HG02840 (cell line): ENCODE results near the gene CDH13.

Source experiments
- ATAC-seq: cut with Tn5 transposase; IDR thresholded peaks from one replicate; pipeline ENCODE4 v1.9.1; 2021; ENCODE audit warnings: mild to moderate bottlenecking, moderate library complexity, moderate number of reproducible peaks; ENCODE audit not compliant: unreplicated experiment, low FRiP score

The CDH13 gene

GRCh38 chr16:82626791-82627261 is at the start of gene CDH13:
CDH13 (plus strand) TSS chr16:82626969.
- no peak for ATAC-seq

GRCh38 chr16:82580298-82580890 is 46.4 kb upstream of the CDH13 start:
- no peak for ATAC-seq

GRCh38 chr16:82582975-82583374 is 43.8 kb upstream of the CDH13 start:
- ATAC-seq, result no peak

- ATAC-seq, result no peak
Measured at GRCh38 chr16:82583422-82583821, 43.3 kb upstream of the CDH13 start.

GRCh38 chr16:82584553-82585152 is 42.1 kb upstream of the CDH13 start:
- no peak for ATAC-seq

GRCh38 chr16:82585675-82586074 is 41.1 kb upstream of the CDH13 start:
- no peak for ATAC-seq

GRCh38 chr16:82586130-82586529 is 40.6 kb upstream of the CDH13 start:
- no peak for ATAC-seq

GRCh38 chr16:82587289-82587688 is 39.5 kb upstream of the CDH13 start:
- no peak for ATAC-seq

- no peak for ATAC-seq
Measured at GRCh38 chr16:82589407-82589806, 37.4 kb upstream of the CDH13 start.

- ATAC-seq, result no peak
Measured at GRCh38 chr16:82594114-82594513, 32.7 kb upstream of the CDH13 start.

GRCh38 chr16:82598771-82599170 is 28.0 kb upstream of the CDH13 start:
- ATAC-seq, result no peak

GRCh38 chr16:82601989-82602640 is 24.7 kb upstream of the CDH13 start:
- no peak for ATAC-seq

GRCh38 chr16:82603784-82604411 is 22.9 kb upstream of the CDH13 start:
- no peak for ATAC-seq

GRCh38 chr16:82605076-82605475 is 21.7 kb upstream of the CDH13 start:
- ATAC-seq, result no peak

GRCh38 chr16:82605863-82606620 is 20.7 kb upstream of the CDH13 start:
- ATAC-seq, result no peak

- ATAC-seq, result no peak
Measured at GRCh38 chr16:82609140-82609539, 17.6 kb upstream of the CDH13 start.

GRCh38 chr16:82612263-82612662 is 14.5 kb upstream of the CDH13 start:
- ATAC-seq, result no peak

- ATAC-seq, result no peak
Measured at GRCh38 chr16:82616356-82616755, 10.4 kb upstream of the CDH13 start.

GRCh38 chr16:82621781-82622180 is 5.0 kb upstream of the CDH13 start:
- no peak for ATAC-seq

GRCh38 chr16:82623241-82623640 is 3.5 kb upstream of the CDH13 start:
- no peak for ATAC-seq
